Amniotic stem cell (primary cell): ENCODE data around the gene KLF11.
"Not testable (repeated sequence)": the region's sequence is repeated elsewhere in the genome, so short reads cannot be mapped to it uniquely, and the experiment has no call there.

Experiments
- DNase-seq: peaks from one replicate; lab custom pipeline; 2025; lab: John Stamatoyannopoulos, UW

KLF11 gene

GRCh38 chr2:10085668-10086059 is 42.3 kb downstream of the KLF11 start:
- DNase-seq: no peak

GRCh38 chr2:10086950-10087349 is 43.6 kb downstream of the KLF11 start:
- DNase-seq: no peak

GRCh38 chr2:10087360-10087759 is 44.0 kb downstream of the KLF11 start:
- DNase-seq: no peak

- no peak for DNase-seq
Observed at GRCh38 chr2:10089565-10090190, 46.3 kb downstream of the KLF11 start.

GRCh38 chr2:10091182-10091888 is 48.0 kb downstream of the KLF11 start:
- no peak for DNase-seq

GRCh38 chr2:10091889-10092244 is 48.5 kb downstream of the KLF11 start:
- DNase-seq: not testable (repeated sequence)

GRCh38 chr2:10094271-10094814 is 51.0 kb downstream of the KLF11 start:
- DNase-seq: no peak

GRCh38 chr2:10095175-10095574 is 51.8 kb downstream of the KLF11 start:
- no peak for DNase-seq

GRCh38 chr2:10096641-10097040 is 53.3 kb downstream of the KLF11 start:
- DNase-seq: no peak

GRCh38 chr2:10097352-10098148 is 54.2 kb downstream of the KLF11 start:
- peak; percentile 58 for DNase-seq

- no peak for DNase-seq
Observed at GRCh38 chr2:10101491-10101890, 58.1 kb downstream of the KLF11 start.

- DNase-seq: no peak
Observed at GRCh38 chr2:10103179-10103578, 59.8 kb downstream of the KLF11 start.
